ENCODE results near the gene CDH4. TPM values are rescaled to one million over a fixed set of nuclear protein-coding genes. Genes with fewer than 3 reads are reported as not detected.

The CDH4 gene
- total RNA-seq, 1 donor, result 8.6 TPM

DNA sequence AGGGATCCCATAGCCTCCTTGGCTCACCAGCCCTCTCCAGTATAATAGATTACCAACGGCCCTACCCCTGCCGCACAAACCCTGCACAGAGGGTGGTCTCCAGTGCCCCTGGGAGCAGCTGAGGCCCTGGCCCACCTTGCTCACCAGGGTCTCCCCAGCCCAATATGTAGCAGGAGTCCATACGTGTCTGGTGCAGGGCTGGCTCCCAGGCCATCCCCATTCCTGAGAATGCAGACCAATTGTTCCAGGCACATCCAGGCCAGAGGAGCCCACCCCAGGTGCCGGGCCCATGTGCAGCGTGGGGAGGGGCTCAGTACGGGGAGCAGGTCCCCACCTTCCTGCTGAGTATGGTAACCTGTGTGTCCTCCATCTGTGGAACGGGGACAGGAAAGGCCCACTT lies 561.7 kb downstream of the CDH4 start:
- no peak for DNase-seq (ENCODE audit: low read depth in 2 of 3, low spot score in 2 of 3)

- DNase-seq (ENCODE audit: low read depth in 2 of 3, low spot score in 2 of 3), result no peak
These were observed 562.2 kb downstream of the CDH4 start for GRCh38 chr20:61814244-61814643.

DNA sequence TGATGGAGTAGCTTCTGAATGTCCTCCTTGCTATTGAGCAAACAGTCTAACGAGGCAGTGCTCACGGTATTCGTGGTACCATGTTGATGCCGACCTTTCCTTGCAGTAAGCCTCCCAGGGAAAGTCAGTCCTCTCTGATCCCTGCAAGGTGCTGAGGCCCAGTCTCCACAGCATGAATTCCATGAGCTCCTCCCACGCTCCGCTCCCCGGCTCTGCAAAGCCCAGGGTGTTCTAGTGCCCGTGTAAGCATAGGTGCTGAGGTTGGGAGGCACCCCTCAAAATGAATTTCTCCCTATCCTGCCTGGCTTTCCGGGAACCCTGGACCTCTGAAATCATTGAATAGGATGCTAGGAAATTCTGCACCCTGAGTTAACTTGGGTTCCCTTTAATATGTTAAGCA lies 562.7 kb downstream of the CDH4 start:
- no peak for DNase-seq (ENCODE audit: low read depth in 2 of 3, low spot score in 2 of 3)

DNA sequence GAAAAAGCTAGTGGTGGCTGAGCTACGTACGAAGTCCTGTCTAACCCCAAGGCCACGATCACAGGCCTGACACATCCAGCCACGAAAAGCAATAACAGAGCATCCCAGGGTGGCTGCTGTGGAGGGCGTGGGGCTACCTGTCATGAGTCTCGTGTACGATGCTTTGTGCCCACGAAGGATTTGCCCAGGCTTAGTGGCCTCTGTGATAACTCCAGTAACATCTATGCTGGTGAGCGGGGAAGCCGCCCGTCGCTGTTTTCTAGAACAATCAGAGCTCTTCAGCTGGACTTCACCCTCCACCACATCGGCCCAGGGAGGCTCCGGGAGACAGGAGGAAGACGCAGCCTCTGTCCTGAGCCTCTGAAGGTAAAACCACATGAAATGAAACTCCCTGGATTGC lies 563.1 kb downstream of the CDH4 start:
- DNase-seq (ENCODE audit: low read depth in 2 of 3, low spot score in 2 of 3), result no peak

DNA sequence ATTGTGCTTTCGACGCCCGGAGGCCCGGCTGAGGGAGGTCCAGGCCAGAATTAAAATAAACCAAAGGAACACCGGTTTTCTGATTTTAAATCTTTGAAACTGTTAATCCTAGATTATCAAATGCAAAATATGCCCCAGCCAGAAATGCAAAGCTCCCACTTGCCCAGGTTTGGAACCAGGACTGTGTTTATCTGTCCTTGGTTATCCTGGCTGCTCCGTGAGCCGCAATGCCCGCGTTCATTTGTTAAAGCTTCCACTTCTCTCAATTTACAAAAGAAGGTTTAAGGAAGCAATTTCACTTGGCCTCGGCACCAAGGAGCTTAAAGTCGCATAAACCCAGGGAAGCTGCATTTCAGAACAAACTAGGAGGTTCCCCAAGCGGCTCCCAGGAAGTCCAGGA lies 563.6 kb downstream of the CDH4 start:
- DNase-seq (ENCODE audit: low read depth in 2 of 3, low spot score in 2 of 3), result no peak

- DNase-seq (ENCODE audit: low read depth in 2 of 3, low spot score in 2 of 3), result peak in 1 of 3 donors; percentile 40
These were observed 564.8 kb downstream of the CDH4 start for GRCh38 chr20:61816606-61817460.

DNA sequence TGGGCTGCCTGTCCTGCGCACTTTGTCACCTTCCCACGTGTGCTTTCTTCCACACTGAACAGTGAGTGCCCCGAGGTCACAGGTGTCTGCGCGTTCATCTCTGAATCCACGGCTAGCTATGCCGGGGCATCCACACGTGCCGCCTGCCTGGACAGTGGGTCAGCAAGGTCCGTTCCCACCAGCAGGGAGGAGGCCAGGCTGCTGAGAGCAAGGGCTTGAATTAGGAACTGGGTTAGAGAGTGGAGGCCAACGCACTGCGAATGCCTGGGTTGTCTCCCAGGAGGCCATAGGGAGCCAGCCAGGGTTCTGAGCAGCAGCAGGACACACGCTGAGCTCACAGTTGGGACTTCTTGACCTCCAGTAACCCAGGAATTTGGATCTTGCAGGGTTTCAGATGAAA lies 565.5 kb downstream of the CDH4 start:
- DNase-seq (ENCODE audit: low read depth in 2 of 3, low spot score in 2 of 3), result no peak

GRCh38 chr20:61818746-61819573 lies 566.9 kb downstream of the CDH4 start:
- no peak for DNase-seq (ENCODE audit: low read depth in 2 of 3, low spot score in 2 of 3)

DNA sequence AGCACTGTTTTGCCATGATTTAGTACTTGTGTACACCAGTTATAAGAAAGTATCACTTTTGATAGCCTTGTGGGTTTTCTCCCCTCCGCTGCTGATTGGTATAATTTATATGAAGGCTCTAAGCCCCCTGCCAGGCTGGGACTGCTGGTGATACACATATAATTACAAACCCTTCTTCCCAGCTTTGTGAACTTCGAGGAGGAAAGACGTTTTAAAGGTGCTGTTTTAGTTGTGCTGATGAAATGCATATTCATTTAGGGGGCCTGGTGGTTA lies 567.4 kb downstream of the CDH4 start:
- DNase-seq (ENCODE audit: low read depth in 2 of 3, low spot score in 2 of 3), result no peak

GRCh38 chr20:61819921-61820825 lies 568.1 kb downstream of the CDH4 start:
- no peak for DNase-seq (ENCODE audit: low read depth in 2 of 3, low spot score in 2 of 3)

DNA sequence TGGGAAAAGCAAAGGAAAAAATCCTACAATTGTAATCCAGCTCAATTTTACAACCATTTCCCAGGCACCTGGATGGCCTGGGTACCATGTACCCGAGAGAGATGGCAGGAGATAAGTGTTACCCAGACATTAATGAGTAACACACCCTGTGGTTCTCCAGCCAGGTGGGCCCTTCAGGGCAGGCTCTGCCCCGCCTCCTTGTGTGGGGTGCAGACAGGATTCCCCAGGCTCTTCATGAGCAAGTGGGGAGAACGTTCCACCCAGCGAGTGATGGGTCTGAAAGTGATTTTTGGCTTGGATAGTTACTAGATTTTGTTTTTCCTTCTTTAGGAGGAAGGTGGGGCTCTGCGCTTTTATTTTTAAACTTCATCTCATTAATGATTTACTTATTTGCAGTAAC lies 569.7 kb downstream of the CDH4 start:
- no peak for DNase-seq (ENCODE audit: low read depth in 2 of 3, low spot score in 2 of 3)

DNA sequence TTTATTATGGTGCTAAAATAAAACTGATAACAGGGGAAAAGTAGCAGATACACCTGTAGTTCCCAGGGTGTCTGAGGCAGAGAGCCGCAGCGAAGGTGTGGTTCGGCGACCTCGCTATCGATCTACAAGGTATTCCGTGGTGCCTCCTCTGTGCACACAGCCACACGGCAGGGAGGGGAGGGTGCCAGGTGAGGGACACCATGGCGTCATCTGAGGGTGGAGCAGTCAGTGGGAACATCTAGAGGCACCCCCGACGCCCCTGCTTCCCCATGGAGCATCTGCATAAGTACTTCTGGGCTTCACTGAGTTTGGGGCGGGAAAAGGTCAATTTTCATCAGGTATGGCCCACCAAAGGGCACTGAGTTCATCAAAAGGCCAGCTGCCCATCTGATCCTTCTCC lies 570.3 kb downstream of the CDH4 start:
- DNase-seq (ENCODE audit: low read depth in 2 of 3, low spot score in 2 of 3), result no peak

DNA sequence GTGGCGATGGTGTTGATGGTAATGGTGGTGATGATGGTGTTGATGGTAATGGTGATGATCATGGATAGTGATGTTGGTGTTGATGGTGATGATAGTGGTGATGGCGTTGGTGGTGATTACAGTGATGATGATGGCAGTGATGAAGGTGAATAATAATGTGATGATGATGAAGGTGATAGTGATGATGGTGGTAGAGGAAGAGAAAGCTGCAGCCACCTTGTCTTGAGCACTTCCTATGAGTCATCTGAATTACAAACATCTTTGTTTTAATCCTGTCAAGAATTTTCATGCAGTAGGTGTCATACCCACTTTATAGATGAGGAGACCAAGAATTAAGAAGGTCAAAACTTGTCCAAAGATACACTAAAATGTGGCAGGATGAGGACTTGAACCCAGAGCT lies 571.2 kb downstream of the CDH4 start:
- DNase-seq (ENCODE audit: low read depth in 2 of 3, low spot score in 2 of 3), result no peak

- DNase-seq (ENCODE audit: low read depth in 2 of 3, low spot score in 2 of 3), result no peak
These were observed 576.8 kb downstream of the CDH4 start for GRCh38 chr20:61828891-61829290.

DNA sequence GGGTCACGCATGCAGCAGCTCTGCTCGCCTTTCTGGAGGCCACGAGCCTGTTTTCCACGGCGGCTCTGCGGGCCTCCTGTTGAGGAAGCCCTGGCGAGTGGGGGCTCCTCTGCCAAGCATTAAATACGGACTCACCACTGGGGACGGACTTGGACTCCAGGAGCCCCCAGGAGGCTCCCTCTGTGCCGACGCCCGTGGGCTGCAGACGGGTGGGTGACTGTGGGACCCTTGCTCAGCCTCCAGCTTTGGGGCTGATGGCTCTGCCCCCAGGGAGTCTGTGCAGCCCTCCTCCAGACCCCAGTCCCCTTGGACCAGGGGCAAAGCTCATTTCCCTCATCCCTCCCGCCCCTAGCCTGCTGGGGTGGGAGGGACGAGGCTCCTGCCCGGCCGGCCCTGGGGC lies 577.5 kb downstream of the CDH4 start:
- DNase-seq (ENCODE audit: low read depth in 2 of 3, low spot score in 2 of 3), result no peak

GRCh38 chr20:61830241-61830930 lies 578.3 kb downstream of the CDH4 start:
- DNase-seq (ENCODE audit: low read depth in 2 of 3, low spot score in 2 of 3), result peak in 1 of 3 donors; percentile 46

GRCh38 chr20:61830991-61831390 lies 578.9 kb downstream of the CDH4 start:
- DNase-seq (ENCODE audit: low read depth in 2 of 3, low spot score in 2 of 3), result peak in 1 of 3 donors; percentile 68

DNA sequence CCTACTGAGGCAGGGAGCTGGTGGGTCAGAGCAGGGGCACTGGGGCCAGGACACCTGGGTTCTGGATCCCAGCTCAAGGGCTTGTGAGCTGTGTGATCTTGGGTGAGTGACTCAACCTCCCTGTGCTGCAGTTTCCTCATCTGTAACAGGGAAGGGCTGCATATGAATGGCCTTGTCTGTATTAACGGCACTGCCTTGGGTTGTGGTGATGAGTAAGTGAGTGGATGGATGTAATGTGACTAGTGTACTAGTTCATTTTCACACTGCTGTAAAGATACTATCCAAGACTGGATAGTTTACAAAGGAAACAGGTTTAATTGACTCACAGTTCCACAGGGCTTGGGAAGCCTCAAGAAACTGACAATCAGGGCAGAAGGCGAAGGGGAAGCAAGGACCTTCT lies 580.1 kb downstream of the CDH4 start:
- DNase-seq (ENCODE audit: low read depth in 2 of 3, low spot score in 2 of 3), result no peak

DNA sequence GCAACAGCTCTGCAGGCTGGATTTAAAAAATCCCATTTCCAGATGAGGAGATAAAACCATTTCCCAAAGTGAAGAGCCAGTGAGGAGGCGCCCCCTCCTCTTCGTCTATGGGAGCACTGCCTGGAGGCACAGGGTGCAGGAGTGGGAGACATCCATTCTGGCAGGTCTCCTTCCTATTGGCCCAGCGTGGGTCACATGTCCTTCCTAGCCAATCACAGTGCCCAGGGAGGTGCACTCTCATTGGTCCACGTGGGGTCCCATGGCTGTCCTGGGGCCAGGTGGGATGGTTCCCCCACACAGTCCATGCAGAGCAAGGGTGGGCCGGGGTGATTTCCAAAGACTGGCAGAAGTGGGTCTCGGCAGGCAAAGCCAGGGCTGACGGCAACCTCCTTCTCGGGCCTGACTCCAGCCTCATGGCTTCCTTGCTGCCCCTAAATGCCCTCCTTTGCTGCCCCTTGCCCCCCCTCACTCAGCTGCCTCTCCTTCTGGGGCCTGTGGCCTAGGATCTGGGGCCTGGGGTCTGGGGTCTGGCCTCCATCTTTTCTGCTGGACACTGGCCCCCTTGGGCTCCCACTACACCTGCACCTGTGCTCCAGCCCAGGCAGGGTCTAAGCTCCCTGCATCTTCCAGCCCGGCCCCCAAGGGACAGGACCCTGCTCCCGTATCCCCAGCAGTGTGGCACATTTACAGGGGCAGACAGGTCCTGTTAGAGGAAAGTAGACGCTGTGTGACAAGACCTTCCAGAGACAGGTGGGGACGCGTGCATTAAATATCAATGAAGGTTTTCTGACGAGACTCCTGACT lies 581.9 kb downstream of the CDH4 start:
- no peak for DNase-seq (ENCODE audit: low read depth in 2 of 3, low spot score in 2 of 3)

- no peak for DNase-seq (ENCODE audit: low read depth in 2 of 3, low spot score in 2 of 3)
These were observed 583.2 kb downstream of the CDH4 start for GRCh38 chr20:61835301-61835700.
